Glomerular endothelial cell (primary cell): ENCODE data around the gene PTPN14. TPM values are rescaled to one million over a fixed set of nuclear protein-coding genes. Genes with fewer than 3 reads are reported as not detected.

Experiments
- DNase-seq: peaks from one replicate; pipeline ENCODE4 v3.0.0-alpha.2; 2011; ENCODE audit warnings: low read depth, low spot score; ENCODE audit errors: extremely low read depth
- total RNA-seq: library from RNA; depleted of rRNA; stranded (reverse); fragments of >200 nt; gene quantifications from 2 replicates; pipeline ENCODE4 v1.2.3, GENCODE V29; 2015

PTPN14 gene
- total RNA-seq, 1 donor from 2014 or later: 81.7 TPM

GRCh38 chr1:214438530-214438929 lies 112.9 kb downstream of the PTPN14 start:
- DNase-seq: no peak

- no peak for DNase-seq
Measured at GRCh38 chr1:214438075-214438474, 113.3 kb downstream of the PTPN14 start.

GRCh38 chr1:214435867-214436266 lies 115.5 kb downstream of the PTPN14 start:
- no peak for DNase-seq

GRCh38 chr1:214432245-214432644 lies 119.2 kb downstream of the PTPN14 start:
- DNase-seq: no peak

- no peak for DNase-seq
Measured at GRCh38 chr1:214429951-214430770, 121.2 kb downstream of the PTPN14 start.

GRCh38 chr1:214427871-214428277 lies 123.5 kb downstream of the PTPN14 start:
- no peak for DNase-seq

- no peak for DNase-seq
Measured at GRCh38 chr1:214426426-214426812, 125.0 kb downstream of the PTPN14 start.

- no peak for DNase-seq
Measured at GRCh38 chr1:214425716-214426425, 125.5 kb downstream of the PTPN14 start.

GRCh38 chr1:214425101-214425500 lies 126.3 kb downstream of the PTPN14 start:
- no peak for DNase-seq

GRCh38 chr1:214423045-214423444 lies 128.4 kb downstream of the PTPN14 start:
- DNase-seq: no peak

GRCh38 chr1:214422137-214422671 lies 129.2 kb downstream of the PTPN14 start:
- DNase-seq: no peak

- DNase-seq: no peak
Measured at GRCh38 chr1:214420833-214421232, 130.6 kb downstream of the PTPN14 start.

- DNase-seq: no peak
Measured at GRCh38 chr1:214420341-214420740, 131.1 kb downstream of the PTPN14 start.

- no peak for DNase-seq
Measured at GRCh38 chr1:214419650-214420049, 131.8 kb downstream of the PTPN14 start.

GRCh38 chr1:214418391-214418790 lies 133.0 kb downstream of the PTPN14 start:
- no peak for DNase-seq

GRCh38 chr1:214417545-214418210 lies 133.7 kb downstream of the PTPN14 start:
- no peak for DNase-seq

GRCh38 chr1:214416858-214417257 lies 134.5 kb downstream of the PTPN14 start:
- DNase-seq: no peak

- DNase-seq: no peak
Measured at GRCh38 chr1:214416417-214416816, 135.0 kb downstream of the PTPN14 start.

GRCh38 chr1:214415131-214415530 lies 136.3 kb downstream of the PTPN14 start:
- no peak for DNase-seq

- no peak for DNase-seq
Measured at GRCh38 chr1:214414691-214415090, 136.7 kb downstream of the PTPN14 start.

- DNase-seq: no peak
Measured at GRCh38 chr1:214413315-214413714, 138.1 kb downstream of the PTPN14 start.
